ENCODE data around the gene RBMS1.

GRCh38 chr2:160287476-160287875 is 206.1 kb downstream of the RBMS1 start:
- TF ChIP-seq CTCF (IDR thresholded peaks at IDR 0.05; ENCODE audit: insufficient read depth, low read length) (no peak), POLR2AphosphoS5 (IDR thresholded peaks at IDR 0.05; ENCODE audit: low read depth) (no peak), REST (IDR thresholded peaks at IDR 0.05; ENCODE audit: insufficient replicate concordance, low read depth) (no peak)

Measured in HL-60 (cell line).